NCI-H1930 (cell line): Measurements from ENCODE around the gene LHFPL3.
"Not testable (repeated sequence)": the region's sequence is repeated elsewhere in the genome, so short reads cannot be mapped to it uniquely, and the experiment has no call there.

ENCODE experiments used
- DNase-seq, 2 experiments: peaks; one replicate each; lab custom pipeline; 2025; lab: John Stamatoyannopoulos, UW

Gene LHFPL3

GRCh38 chr7:104328296-104328969 is at the start of gene LHFPL3:
Gene LHFPL3 (plus strand): TSS chr7:104328603.
- no peak for DNase-seq

- not testable (repeated sequence) for DNase-seq
Observed at GRCh38 chr7:104281685-104282084, 46.7 kb upstream of the LHFPL3 start.

- DNase-seq = no peak
Observed at GRCh38 chr7:104286839-104287238, 41.6 kb upstream of the LHFPL3 start.

GRCh38 chr7:104288137-104288536 is 40.3 kb upstream of the LHFPL3 start:
- no peak for DNase-seq

GRCh38 chr7:104294291-104294690 is 34.1 kb upstream of the LHFPL3 start:
- DNase-seq = no peak

- no peak for DNase-seq
Observed at GRCh38 chr7:104296266-104296665, 32.1 kb upstream of the LHFPL3 start.

GRCh38 chr7:104296900-104297299 is 31.5 kb upstream of the LHFPL3 start:
- no peak for DNase-seq

- DNase-seq = no peak
Observed at GRCh38 chr7:104299323-104299722, 29.1 kb upstream of the LHFPL3 start.

- no peak for DNase-seq
Observed at GRCh38 chr7:104299777-104300176, 28.6 kb upstream of the LHFPL3 start.

- no peak for DNase-seq
Observed at GRCh38 chr7:104306793-104307192, 21.6 kb upstream of the LHFPL3 start.

GRCh38 chr7:104317948-104318629 is 10.3 kb upstream of the LHFPL3 start:
- no peak for DNase-seq

- DNase-seq = no peak
Observed at GRCh38 chr7:104327534-104327933, 869 bp upstream of the LHFPL3 start.

GRCh38 chr7:104327938-104328295 is 486 bp upstream of the LHFPL3 start:
- no peak for DNase-seq

- no peak for DNase-seq
Observed at GRCh38 chr7:104328970-104329825, 795 bp downstream of the LHFPL3 start.

- DNase-seq = peak in 1 of 2 experiments; percentile 27
Observed at GRCh38 chr7:104341546-104341945, 13.1 kb downstream of the LHFPL3 start.

GRCh38 chr7:104352736-104353135 is 24.3 kb downstream of the LHFPL3 start:
- DNase-seq = no peak

- DNase-seq = no peak
Observed at GRCh38 chr7:104357166-104357565, 28.8 kb downstream of the LHFPL3 start.

GRCh38 chr7:104358446-104359132 is 30.2 kb downstream of the LHFPL3 start:
- DNase-seq = no peak

GRCh38 chr7:104362756-104363155 is 34.4 kb downstream of the LHFPL3 start:
- DNase-seq = no peak

GRCh38 chr7:104363355-104363754 is 35.0 kb downstream of the LHFPL3 start:
- no peak for DNase-seq

GRCh38 chr7:104366390-104366789 is 38.0 kb downstream of the LHFPL3 start:
- DNase-seq = no peak

GRCh38 chr7:104367926-104368325 is 39.5 kb downstream of the LHFPL3 start:
- no peak for DNase-seq
